NCI-H146 (cell line): Measurements from ENCODE around the gene TRAPPC3L.

Source experiments
- DNase-seq: peaks from one replicate; lab custom pipeline; 2025; lab: John Stamatoyannopoulos, UW

The TRAPPC3L gene

DNA sequence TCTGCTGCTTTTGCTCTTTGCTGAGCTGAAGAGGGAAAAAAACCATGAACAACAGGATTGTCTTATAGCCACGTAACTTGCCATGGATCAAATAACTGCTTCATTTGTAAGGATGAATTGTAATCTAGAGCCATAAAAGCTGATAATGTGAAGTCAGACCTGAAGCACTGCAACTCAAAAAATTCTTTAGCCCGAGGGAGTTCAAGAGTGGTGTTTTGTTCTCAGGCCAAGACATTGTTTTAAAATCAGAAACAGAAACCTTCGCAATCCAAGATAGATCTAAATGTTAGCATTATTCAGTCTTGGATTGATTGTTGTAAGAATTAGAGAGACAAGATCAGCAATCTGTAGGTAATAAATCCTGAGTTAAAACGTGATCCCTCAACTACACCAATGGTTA is at the start of gene TRAPPC3L:
TRAPPC3L (minus strand) TSS at position 34 of the 400 bp plus-strand sequence. CDS start 170 bp downstream, outside the sequence.
- no peak for DNase-seq

DNA sequence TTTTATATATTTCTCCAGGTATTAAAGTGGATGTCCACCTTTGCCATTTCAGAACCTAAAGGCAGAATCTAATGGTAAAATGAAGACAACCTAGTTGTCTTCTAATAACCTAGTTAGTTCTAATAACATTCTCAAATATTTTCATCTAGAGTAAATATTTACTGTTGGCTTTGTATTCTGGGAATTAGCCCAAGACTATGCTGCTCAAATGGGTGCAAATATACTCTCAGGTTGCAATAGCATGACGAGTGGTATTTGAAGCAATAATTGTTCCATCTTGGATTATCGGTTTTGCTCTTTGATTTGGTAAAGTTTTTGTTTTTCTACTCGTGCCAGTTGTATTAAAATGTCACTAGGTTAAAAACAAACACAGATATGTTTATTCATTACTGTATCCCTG is 49.8 kb upstream of the TRAPPC3L start:
- no peak for DNase-seq

DNA sequence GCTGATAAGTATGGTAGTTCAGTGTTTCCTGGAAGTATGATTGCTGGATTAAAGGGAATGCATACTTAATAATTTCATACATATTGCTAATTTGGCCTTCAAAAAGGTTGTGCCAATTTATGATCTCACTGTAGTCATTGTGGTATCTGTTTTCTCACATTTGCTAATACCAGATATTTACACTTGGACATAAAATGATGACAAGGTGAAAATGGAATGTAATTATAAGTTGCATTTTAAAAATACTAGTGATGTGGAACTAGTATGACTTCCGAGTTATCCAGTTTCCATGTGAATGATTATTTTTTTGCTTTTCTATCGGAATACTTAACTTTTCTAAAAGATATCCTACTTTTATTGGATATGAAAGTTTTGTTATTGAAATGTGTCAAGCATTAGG is 41.3 kb upstream of the TRAPPC3L start:
- no peak for DNase-seq

DNA sequence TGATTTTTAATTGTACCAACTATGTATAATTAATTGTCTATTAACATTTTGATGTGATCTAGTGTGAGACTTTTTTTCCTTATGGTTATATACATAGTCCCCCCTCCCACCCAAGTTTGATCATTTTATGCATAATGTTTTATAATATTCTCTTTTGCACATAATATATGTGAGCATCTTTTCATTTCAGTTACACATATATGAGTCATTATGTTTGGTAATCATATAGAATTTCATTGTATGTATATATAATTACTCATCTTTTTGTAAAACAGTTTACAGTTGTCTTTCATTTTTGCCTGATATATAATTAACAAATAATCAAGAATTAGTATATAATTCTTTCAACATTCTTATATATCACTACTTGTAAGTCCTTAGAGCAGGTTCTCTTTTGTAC is 40.8 kb upstream of the TRAPPC3L start:
- DNase-seq: no peak

DNA sequence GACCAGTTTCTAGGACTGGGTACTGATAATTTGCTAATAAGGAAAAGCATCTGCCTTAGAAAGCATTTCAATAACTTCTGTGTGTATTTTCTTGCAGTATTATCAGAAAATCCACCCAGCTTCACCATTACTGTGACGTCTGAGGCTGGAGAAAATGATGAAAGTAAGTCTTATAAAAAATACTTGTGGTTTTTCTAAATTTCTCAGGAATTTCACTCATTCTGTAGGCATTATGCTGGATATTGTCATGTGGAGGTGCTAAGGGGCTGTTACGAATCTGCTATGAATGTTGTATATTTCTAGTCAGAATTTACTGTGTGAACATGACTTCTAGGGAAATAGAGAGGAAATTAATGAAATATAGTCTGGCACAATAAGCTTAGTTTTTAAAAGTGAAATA is 34.7 kb upstream of the TRAPPC3L start:
- DNase-seq: no peak

DNA sequence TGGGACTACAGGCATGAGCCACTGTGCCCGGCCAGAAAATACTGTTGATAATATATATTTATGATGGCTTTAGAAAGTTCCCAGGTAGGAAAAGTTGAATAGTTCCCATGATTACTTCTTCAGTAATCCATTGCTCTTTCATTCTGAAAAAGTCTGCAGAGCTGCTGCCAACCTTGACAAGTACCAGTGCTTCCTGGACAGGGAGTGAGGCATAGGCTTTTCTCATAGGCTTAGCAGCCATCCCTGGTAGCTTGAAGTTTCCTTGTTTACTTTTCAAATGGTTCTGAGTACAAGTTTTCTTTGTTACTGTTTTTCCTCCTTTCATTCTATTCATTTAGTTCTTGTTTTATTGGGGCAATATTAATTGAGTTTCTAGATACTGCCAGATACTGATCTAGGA is 33.7 kb upstream of the TRAPPC3L start:
- no peak for DNase-seq

DNA sequence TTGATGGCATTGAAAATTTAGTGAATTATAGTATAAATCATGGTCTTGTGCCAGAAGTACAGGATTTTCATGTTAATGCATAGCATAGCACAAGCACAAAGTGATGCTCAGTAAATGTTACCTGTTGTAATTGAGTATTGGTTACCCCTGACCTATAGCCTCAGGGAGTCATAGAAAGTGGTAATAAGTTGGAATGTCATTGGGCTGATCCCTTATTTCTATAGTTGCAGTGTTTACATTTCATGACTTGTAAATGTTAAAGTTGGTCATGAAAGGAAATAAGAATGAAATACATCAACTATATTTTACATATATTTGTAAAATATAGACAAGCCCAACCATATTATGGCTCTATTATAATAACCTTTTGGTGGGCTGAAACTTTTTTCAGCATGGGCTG is 32.9 kb upstream of the TRAPPC3L start:
- no peak for DNase-seq

DNA sequence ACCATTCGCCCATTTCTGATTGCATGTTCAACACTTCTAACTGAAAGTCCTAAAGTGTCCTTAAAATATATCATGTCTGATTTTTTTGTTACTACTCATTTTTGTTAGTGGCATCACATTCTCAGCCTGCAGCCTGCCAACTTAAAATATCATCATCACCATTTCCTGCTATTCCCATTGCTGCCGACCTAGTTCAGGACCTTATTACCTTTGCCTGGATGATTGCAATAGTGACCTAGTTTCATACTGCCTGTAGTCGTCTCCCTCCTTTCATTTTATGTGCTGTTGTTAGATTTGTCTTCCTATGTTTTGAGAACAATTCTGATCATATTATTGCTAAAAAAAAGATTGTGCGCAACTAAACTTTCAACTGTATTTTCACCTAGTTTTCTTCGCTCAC is 32.0 kb upstream of the TRAPPC3L start:
- no peak for DNase-seq

DNA sequence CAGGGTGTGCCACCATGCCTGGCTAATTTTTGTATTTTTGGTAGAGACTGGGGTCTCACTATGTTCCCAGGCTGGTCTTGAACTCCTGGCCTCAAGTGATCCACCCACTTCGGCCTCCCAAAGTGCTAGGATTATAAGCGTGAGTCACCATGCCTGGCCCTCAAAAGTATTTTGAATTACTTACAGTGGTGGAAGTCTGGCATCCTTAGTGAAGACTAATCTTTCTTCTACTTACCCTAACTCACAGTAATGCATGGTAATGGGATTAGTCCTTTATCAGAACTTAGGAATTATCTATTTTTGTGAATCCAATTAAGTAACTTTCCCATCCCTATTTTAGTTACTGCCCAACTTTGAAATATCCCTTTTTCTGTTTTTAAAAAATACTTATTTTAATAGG is 29.7 kb upstream of the TRAPPC3L start:
- no peak for DNase-seq

DNA sequence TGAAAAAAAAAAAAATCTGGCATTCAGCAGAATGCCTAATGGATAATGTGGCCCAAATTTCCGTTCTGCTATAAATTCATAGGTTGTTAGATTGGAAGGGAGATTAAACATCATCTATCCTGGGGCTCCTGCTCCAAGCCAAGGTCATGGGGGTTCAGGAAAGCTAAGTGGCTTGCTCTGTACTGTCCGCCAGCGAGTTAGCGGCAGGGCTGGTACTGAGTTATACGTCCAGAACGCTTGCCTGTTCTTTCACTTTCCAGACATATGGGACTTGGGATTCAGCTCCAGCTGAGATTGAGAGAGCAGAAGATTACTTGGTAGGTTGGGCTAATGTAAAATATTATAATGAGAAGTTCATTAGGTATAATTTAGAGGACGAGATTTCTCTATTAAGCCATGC is 26.7 kb upstream of the TRAPPC3L start:
- DNase-seq: peak; percentile 25

DNA sequence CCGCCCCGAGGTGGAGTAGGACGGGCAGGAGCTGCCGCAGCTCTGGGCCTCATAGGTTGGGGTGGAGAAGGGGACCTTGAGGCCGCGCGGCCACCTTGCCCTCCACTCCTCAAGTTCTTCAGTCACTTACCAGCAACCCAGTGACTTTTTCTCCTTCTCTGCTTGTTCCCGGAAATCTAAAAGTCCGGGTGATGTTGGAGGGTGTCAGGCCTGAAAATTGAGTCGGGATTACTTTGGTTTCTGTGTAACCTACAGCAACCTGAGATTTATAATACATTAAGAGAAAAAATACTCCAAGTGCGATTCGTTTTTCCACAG is 26.2 kb upstream of the TRAPPC3L start:
- no peak for DNase-seq

DNA sequence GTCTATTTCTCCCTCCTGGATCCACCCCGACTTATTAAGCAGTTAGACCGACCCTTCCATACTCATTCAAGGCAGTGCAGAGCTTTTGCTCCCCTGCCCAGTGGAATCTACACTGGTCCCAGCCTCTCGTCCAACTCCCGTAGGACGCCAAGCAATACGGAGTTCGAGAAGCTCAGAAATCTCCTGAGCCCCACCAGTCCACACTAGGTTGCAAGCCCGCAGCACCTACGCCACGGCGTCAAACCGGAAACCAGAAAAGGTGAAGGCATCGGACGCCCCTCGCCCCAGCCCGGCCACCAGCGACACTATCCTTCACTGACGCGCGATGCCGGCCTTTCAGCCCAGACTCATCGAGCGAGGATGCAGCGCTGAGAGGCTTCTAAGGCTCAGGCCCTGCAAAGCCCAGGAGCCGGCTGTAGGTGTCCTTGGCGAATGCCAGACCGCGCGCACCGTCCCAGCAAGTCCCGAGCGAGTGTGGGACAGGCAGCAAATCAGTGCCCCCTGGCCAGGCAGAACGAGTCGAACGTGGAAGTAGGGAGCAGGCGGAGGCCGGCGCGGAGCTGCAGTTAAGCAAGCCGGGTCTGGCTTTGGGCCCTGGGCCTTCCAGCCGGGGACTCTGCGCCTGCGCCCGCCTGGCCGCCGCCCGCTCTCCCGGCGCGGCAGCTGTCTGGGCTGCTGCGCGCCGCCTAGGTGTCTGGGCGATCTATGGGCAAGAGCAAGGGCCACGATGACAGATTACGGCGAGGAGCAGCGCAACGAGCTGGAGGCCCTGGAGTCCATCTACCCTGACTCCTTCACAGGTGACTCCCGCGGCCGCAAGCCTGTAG is 25.6 kb upstream of the TRAPPC3L start, which contains the start of gene RWDD1:
RWDD1 (plus strand) TSS at position 649 of the 827 bp plus-strand sequence; CDS start at position 728, 79 bp downstream.
- peak; percentile 99 for DNase-seq

DNA sequence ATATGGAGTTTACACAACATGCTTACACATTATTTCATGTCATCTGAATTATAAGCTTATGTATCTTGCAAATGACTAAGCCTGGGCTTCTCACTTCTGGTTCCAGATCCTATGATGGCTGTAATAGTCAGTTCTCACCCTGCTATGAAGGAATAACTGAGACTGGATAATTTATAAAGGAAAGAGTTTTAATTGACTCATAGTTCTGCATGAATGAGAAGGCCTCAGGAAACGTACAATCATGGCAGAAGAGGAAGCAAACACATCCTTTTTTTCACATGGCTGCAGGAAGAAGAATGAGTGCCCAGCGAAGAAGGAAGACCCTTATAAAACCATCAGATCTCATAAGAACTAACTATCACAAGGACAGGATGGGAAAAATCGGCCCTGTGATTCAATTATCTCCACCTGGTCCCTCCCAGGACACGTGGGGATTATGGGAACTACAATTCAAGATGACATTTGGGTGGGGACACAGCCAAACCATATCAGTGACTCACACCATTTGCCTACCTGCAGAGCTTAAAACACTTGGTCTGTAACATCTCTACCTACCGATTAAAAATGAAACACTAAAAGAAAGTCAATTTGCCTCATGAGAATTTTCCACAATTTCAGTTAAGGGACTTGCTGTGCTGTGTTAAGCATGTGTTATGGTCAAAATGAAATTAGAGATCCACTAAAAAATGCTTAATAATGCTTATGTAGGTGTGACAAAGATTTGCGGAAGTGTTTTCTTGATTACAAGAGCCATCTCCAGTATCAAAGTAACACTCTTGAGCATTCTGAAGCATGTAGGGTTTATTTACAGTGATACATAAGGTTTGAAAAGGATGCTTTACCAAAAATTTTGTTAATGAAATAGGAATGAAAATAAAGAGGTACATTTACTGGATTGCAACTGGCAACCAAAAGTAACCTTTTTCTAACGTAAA is 23.6 kb upstream of the TRAPPC3L start:
- no peak for DNase-seq

DNA sequence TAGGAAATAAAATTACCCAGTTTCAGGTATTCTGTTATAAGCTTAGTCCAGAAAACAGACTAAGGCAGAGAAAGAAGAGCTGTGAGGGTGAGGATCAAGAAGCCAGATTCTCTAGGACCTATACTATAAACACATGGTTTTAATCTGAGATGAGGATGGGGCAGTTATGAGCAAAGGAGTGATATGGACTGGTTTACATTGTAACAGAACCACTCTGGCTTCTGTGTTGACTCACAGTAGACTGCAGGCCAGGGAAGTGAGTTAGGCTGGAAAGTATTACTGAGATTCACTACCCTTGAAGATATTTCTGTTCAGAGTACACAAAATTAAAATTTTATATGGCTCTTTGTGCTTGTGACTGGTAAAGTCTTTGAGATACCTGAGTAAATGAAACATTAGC is 22.6 kb upstream of the TRAPPC3L start:
- no peak for DNase-seq

DNA sequence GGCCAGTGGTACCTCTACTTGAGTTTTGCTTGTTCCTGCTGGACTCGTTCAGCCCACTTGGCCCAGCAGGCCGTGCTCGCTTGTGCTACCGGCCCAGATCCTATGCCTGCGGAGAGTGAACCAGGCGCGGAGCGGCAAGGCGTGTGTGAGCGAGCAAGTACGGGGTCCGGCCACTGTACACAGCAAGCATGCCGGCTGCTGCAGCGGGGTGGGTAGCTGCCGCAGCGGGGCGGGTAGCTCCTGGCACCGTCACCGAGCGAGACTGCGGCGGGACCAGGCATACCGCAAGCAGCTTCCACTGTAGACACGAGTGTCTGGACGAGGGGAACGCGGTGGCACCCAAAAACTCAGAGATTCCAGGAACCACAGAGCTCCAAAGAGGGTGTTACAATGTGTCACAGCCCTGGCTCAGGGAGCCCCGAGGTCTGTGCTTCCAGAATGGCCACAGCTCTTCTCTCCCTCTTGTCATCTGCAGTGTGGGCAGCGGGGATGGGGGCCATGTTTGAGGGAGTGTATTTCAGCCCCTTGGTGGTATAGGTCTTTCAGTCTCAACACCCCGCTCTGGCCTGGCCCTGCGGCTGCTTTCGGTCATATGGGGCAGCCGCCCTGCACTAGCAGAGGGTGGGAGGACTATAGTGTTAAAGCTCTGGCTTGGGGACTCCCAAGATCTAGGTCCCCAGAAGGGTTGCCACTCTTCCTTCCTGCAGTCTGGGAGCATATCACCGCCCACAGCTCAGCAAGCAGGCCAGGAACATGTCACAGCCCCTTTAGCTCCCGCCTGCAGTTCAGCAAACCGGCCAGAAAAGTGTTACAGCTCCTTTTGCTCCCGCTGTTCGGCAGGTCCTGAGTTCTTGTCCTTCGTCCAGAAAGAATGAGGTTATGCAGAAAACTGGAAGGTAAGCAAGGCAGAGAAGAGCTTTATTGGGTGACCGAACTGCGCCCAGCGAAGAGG is 19.7 kb upstream of the TRAPPC3L start:
- no peak for DNase-seq

DNA sequence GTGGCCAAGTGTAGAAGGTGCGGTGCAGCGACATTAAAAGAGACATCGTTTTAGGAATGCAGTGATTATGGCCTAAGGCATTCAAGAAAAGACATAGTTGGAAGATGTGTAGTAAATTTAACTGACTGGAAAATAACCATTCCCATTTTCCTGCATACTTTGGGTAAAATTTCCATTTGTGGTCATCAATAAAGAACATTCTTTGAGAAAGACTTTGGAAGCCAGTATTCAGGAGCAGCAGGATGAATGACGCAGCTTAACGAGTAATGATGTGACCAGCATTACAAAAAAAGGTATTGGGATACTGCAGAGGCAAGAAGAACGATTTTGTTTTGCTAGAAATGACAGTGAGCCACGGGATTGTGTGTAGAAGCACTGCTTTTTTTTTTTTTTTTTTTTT is 18.8 kb upstream of the TRAPPC3L start:
- no peak for DNase-seq

DNA sequence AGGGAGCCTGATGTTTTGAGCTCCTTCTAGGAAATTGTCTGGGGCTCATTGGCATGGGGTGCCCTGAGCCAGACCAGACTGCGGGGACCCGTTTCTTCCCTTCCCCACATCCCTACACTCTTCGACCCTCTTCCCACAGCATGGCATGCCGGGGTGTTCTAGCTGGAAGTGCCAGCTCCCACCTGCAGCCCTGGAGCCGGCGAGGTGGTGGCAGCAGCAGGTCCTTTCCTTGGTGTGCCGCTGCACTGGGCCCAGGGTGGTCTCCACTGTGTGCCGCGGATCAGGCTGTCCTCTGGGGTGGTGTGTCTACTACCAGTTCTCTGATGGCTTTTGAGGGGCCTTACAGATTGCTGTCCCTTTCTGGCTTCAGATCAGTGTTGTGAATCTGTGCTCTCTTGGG is 18.3 kb upstream of the TRAPPC3L start:
- no peak for DNase-seq

DNA sequence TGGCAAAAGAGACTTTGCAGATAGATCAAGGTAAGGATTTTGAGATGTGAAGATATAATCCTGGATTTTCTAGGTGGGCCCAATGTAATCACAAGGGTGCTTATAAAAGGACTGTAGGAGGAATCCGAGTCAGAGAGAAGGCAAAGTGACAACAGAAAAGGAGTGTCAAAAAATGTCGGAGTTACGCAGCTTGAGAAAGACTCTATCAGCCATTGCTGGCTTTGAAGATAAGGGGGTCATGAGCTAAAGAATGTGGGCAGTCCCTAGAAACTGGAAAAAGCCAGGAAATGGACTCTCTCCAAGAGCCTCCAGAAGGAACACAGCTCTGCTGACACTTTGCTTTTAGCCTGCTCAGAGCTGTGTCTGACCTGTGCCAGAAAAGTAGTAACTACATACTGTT is 17.1 kb upstream of the TRAPPC3L start:
- DNase-seq: no peak

DNA sequence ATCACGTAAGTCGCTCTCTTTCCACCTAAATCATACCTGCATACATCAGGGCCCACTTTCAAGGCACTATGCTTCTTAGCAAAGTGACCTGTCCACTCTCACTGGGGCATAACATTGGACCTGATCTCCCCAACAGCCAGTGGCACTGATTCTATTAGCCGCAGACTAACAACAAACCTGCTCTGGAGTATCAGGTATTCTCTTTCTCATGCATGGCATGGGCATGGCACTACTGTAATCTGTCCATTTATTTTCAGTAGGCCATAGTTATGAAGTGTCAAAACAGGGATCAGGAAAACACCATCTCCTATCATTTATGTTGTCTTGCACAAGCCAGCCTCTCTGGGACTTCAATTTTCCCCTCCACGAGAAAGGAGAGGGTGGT is 16.5 kb upstream of the TRAPPC3L start:
- no peak for DNase-seq

DNA sequence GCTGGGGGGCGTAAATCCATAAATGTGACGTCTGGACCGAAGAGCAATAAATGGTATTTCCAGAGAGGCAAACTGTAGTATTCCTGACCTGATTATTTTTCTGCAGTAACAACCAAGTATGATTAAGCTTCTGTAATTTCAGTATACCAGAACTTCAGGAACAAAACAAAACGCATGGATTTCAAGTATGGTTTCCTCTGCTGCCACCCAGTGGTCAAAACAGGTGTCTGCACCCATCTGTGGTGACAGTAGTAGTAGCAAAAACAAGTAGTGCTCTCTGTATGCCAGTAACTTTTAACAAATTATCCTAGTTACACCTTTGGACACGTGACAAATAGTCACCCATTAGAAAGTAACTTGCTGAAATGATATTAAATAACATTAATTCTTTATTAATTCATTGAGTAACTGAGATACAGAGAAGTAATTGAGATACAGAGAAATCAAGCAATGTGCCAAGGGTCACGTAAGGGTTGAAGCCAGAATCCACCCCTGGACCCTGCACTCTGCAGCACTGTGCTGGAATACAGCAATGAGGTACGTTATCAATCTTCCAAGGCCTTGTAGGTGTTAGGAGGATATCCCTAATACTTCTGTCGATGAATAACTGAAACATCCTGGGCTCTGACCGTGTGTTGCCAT is 16.0 kb upstream of the TRAPPC3L start:
- peak; percentile 50 for DNase-seq

DNA sequence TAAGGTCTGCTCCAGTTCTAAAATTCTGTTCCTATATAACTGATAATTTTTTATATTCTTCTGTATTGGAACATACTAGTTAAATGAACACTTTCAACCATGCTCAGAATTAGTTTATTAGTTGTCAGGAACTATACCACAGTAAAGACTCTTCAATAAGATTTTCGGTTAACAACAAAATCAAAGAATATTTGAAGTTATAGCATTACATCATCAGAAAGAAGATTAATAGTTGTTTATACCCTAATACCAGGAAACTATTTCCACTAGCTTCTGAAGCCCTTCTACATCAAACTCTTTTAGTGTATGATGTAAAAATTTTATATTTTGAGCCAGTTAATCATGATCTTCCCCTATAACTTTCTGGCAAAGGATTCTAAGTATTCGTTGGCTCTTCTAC is 14.6 kb upstream of the TRAPPC3L start:
- DNase-seq: no peak

DNA sequence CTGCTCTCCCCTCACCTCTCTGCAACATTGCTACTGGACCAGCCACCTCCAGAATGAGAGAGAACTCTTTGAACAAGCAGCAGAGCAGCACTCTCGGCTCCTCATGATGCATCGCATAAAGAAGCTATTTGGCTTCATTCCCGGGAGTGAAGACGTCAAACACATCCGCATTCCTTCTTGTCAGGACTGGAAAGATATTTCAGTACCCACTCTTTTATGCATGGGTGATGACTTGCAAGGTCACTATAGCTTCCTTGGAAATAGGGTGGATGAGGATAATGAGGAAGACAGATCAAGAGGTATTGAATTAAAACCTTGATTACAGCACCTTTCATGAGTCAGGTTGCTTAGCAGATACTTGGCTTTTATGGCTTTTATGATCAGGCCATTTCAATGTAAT is 12.4 kb upstream of the TRAPPC3L start:
- DNase-seq: no peak
